ENCODE results near the gene CADM2.

Gene CADM2

DNA sequence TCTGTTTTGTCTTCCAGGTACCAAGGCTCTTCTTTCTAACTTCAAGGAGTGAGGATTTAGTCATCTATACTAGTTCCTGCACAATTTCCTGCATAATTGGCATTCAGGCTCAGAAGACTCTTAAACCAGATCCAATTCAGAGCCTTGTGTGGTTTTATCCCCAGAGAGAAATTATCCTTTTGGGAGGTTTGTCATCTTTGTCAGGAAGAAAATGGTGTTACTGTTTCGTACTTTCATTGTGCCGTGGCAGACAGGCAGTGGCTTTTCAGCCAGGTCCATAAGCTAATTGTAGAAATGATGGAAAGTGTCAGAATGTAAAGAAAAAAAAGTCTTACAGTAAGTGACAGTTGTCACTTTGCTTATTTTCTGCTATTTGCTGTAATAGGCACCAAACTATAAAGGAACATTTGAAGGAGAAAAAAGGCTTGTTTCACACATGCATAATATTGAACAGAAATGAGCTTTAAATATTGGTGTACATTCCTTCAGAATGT, 82.8 kb downstream of the CADM2 start:
- no peak for DNase-seq (ENCODE audit: low read depth, low spot score)
- TF ChIP-seq, protein P1, sequence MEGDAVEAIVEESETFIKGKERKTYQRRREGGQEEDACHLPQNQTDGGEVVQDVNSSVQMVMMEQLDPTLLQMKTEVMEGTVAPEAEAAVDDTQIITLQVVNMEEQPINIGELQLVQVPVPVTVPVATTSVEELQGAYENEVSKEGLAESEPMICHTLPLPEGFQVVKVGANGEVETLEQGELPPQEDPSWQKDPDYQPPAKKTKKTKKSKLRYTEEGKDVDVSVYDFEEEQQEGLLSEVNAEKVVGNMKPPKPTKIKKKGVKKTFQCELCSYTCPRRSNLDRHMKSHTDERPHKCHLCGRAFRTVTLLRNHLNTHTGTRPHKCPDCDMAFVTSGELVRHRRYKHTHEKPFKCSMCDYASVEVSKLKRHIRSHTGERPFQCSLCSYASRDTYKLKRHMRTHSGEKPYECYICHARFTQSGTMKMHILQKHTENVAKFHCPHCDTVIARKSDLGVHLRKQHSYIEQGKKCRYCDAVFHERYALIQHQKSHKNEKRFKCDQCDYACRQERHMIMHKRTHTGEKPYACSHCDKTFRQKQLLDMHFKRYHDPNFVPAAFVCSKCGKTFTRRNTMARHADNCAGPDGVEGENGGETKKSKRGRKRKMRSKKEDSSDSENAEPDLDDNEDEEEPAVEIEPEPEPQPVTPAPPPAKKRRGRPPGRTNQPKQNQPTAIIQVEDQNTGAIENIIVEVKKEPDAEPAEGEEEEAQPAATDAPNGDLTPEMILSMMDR (IDR thresholded peaks at IDR 0.05; ENCODE audit: insufficient read depth, low read length, missing control alignments), result no peak
- POLR2A ChIA-PET, result no interaction called here
- H3K4me3 ChIP-seq (ENCODE audit: low read depth, low read length), result no peak overlapping the region
- CTCF ChIA-PET, result no interaction called here

DNA sequence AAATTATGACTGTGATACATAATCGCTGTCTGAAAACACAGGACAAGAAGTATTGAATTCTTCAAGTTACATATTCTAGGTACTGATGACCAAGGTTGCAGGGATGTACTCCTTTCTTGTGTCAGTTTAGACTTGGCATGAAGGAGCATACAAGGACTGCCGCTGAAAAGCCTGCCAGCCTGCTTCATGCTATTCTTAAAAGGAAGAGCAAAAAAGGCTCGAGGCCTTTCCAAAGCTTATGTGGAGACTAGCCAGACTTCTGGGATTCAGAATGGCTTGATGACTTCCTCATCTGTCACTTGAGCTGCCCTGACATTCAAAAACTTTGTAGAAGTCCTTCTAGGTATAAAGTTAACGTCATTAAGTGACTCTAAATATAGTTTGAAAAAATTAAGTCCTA, 92.0 kb downstream of the CADM2 start:
- no peak overlapping the region for H3K4me3 ChIP-seq (ENCODE audit: low read depth, low read length)
- no peak for DNase-seq (ENCODE audit: low read depth, low spot score)
- ChIA-PET CTCF (no interaction called here), POLR2A (no interaction called here)
- TF ChIP-seq, protein P1 (IDR thresholded peaks at IDR 0.05; ENCODE audit: insufficient read depth, low read length, missing control alignments), result no peak

DNA sequence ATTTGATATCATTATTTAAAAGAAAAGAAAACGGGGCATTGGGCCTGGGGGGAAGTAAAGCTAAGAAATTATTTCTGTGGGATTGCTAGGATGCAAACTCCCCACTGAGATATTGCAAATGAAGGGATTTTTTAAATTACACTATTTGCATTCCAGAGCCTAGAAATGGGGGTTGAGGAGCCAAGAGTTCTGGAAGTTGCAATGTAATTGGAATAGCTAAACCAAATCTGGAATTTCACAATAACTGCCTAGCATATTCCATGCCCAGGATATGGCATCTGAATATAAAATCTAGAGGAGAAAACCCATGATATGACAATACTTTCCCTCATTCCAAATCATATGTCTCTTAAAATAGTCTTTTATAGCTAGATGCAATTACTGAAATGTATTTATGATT, 93.0 kb downstream of the CADM2 start:
- TF ChIP-seq, protein P1 (IDR thresholded peaks at IDR 0.05; ENCODE audit: insufficient read depth, low read length, missing control alignments), result no peak
- no peak for DNase-seq (ENCODE audit: low read depth, low spot score)
- ChIA-PET POLR2A (no interaction called here), CTCF (no interaction called here)
- H3K4me3 ChIP-seq (ENCODE audit: low read depth, low read length), result no peak overlapping the region

DNA sequence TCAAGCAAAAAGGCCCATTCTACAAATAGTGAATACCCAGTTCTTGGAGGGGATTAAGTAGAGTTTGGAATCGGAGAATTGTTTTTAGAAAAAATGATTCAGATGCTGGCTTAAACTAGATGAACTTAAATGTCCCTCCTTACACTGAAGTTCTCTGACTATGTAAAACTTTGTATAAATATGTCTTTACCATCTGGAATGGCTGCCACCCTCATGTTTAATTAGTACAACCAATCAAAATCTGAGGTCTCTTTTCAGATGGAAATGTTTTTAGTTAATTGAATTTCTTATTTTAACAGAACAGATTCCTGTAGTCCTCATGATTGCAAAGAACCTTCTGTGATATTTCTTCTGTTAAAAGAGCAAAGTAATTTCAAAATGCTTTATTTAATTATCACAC, 94.8 kb downstream of the CADM2 start:
- CTCF ChIA-PET, result no interaction called here

DNA sequence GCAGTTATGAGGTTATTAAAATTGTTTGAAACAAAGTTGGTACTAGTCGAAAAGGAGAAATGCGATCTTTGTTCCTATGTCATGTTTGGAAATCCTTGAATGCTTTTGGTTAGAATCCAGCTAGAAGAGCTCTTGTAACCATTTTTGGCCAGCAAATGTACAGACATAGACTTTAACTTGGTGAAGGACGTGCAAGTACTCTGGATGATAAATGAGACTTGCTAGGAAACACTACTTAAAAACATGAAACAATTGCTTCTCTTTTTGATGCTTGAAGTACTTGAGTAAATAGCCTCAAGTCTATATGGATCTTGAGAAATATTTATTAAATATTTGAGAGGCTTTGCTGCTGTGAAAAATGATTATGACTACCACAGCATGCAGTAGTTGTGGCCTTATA, 95.8 kb downstream of the CADM2 start:
- POLR2A ChIA-PET, result no interaction called here
- CTCF ChIA-PET, result no interaction called here
- TF ChIP-seq, protein P1 (IDR thresholded peaks at IDR 0.05; ENCODE audit: insufficient read depth, low read length, missing control alignments), result no peak
- H3K4me3 ChIP-seq (ENCODE audit: low read depth, low read length), result no peak overlapping the region
- DNase-seq (ENCODE audit: low read depth, low spot score), result no peak

More for the DNA sequence above, 94.8 kb downstream of the CADM2 start:
- no peak for DNase-seq (ENCODE audit: low read depth, low spot score)
- TF ChIP-seq, protein P1 (IDR thresholded peaks at IDR 0.05; ENCODE audit: insufficient read depth, low read length, missing control alignments), result no peak
- no peak overlapping the region for H3K4me3 ChIP-seq (ENCODE audit: low read depth, low read length)
- POLR2A ChIA-PET, result no interaction called here

DNA sequence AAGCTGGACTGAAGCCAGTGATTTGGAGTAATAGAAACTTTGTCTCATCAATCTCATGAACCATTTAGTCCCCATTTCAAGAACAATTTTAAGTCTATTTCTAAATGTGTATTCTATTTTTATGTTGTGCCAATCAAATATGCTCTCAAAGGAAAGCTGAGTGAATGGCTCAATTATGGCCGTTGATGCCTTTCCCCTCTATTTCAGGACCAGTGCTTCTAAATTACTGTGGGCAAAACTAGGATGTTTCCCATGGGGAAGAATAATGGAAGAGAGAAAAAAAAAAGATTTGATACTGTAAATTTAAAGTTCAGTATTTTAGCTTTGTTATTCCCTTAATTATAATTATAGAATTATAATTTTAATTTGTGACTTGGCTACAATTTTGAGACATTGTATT, 110.1 kb downstream of the CADM2 start:
- CTCF ChIA-PET, result no interaction called here
- DNase-seq (ENCODE audit: low read depth, low spot score), result no peak
- no peak overlapping the region for H3K4me3 ChIP-seq (ENCODE audit: low read depth, low read length)
- TF ChIP-seq, protein P1 (IDR thresholded peaks at IDR 0.05; ENCODE audit: insufficient read depth, low read length, missing control alignments), result no peak
- POLR2A ChIA-PET, result no interaction called here
